ENCODE measurements around the gene AFF4. TPM values are rescaled to one million over a fixed set of nuclear protein-coding genes. Genes with fewer than 3 reads are reported as not detected.
A peak's percentile ranks its signal among the peaks of the same experiment; 100 is the strongest.

Gene AFF4
- total and polyA plus RNA-seq, 12 donors = 7.0 to 63.8 (median 52.5) TPM

- Histone ChIP-seq H3K36me3 (peaks cover 0 to 14% (median 0%) of the 10 kb centered on the region in 9 donors), H3K4me1 (peaks cover 6 to 33% (median 19%) of the 10 kb centered on the region in 9 donors), H3K9me3 (no peaks in the 10 kb centered on the region), H3K27me3 (peaks cover 0 to 72% (median 0%) of the 10 kb centered on the region in 7 donors), H3K27ac (no peak overlapping the region), H3K4me3 (peak overlapping the region in 9 of 10 donors; percentile 67 to 89 (median 77))
- DNase-seq (no peak), ATAC-seq (peak in 1 of 8 donors; percentile 1)
- intact Hi-C loops (cut with DNase I) = loop anchor here in 5 of 10 donors (5.0 to 10.0 kb wide), 4 partner anchors 53 to 454 kb away; no protein-coding TSS in a partner anchor
- WGBS, 2 donors = 72 to 74% methylated on average over 4 of the region's 4 CpGs
- TF ChIP-seq CTCF (IDR thresholded peaks at IDR 0.05) = no peak
Observed at GRCh38 chr5:132828846-132829494, 134.5 kb downstream of the AFF4 start.

- no peak for ATAC-seq
- Histone ChIP-seq H3K27me3 (peaks cover 0 to 80% (median 0%) of the 10 kb centered on the region in 7 donors), H3K4me3 (no peak overlapping the region), H3K4me1 (peaks cover 6 to 36% (median 22%) of the 10 kb centered on the region in 9 donors), H3K36me3 (peaks cover 0 to 21% (median 0%) of the 10 kb centered on the region in 9 donors), H3K9me3 (no peaks in the 10 kb centered on the region), H3K27ac (no peak overlapping the region)
- 95% methylated on average over 4 of the region's 4 CpGs for WGBS, 2 donors
- no peak for TF ChIP-seq CTCF (IDR thresholded peaks at IDR 0.05)
- DNase-seq = no peak
- intact Hi-C loops (cut with DNase I) = loop anchor here in 5 of 10 donors (5.0 to 10.0 kb wide), 4 partner anchors 54 to 453 kb away; no protein-coding TSS in a partner anchor
Observed at GRCh38 chr5:132827943-132828673, 135.3 kb downstream of the AFF4 start.

- Histone ChIP-seq H3K4me3 (no peak overlapping the region), H3K4me1 (peaks cover 6 to 41% (median 28%) of the 10 kb centered on the region in 9 donors), H3K36me3 (peaks cover 0 to 21% (median 0%) of the 10 kb centered on the region in 9 donors), H3K9me3 (no peaks in the 10 kb centered on the region), H3K27ac (no peak overlapping the region), H3K27me3 (peaks cover 0 to 86% (median 0%) of the 10 kb centered on the region in 7 donors)
- ATAC-seq (no peak), DNase-seq (no peak)
- TF ChIP-seq CTCF (IDR thresholded peaks at IDR 0.05) = no peak
- WGBS, 2 donors = 65 to 67% methylated on average over 6 of the region's 6 CpGs
- intact Hi-C loops (cut with DNase I) = loop anchor here in 5 of 10 donors (5.0 to 10.0 kb wide), 4 partner anchors 56 to 452 kb away; no protein-coding TSS in a partner anchor
Observed at GRCh38 chr5:132826424-132827082, 136.9 kb downstream of the AFF4 start.
